HepG2 (cell line): ENCODE results near the gene OPRL1. TPM values are rescaled to one million over a fixed set of nuclear protein-coding genes. Genes with fewer than 3 reads are reported as not detected.

Experiments used
- CHD2 ChIP-seq: IDR thresholded peaks from 2 replicates; pipeline ENCODE4 v1.6.1; 2011; ENCODE audit warnings: low read depth, low read length, improper control_type of control experiment
- HNRNPLL ChIP-seq: fragments of 200-400 bp; formaldehyde crosslinking; IDR thresholded peaks from 2 replicates; pipeline ENCODE4 v1.6.1; 2017; ENCODE audit warnings: mild to moderate bottlenecking, low read depth, low read length; ENCODE audit not compliant: poor library complexity, severe bottlenecking
- POLR2AphosphoS5 ChIP-seq: IDR thresholded peaks from 2 replicates; pipeline ENCODE4 v1.6.1; 2012; ENCODE audit warnings: low read depth, low read length
- RAD21 ChIP-seq: fragments of 450-650 bp; formaldehyde crosslinking; IDR thresholded peaks from 2 replicates; pipeline ENCODE4 v1.5.0; 2020; ENCODE audit warnings: mild to moderate bottlenecking
- RBM39 ChIP-seq: fragments of 200-400 bp; formaldehyde crosslinking; IDR thresholded peaks from one replicate; pipeline ENCODE4 v1.6.1; 2018; ENCODE audit warnings: antibody characterized with exemption, mild to moderate bottlenecking, low read depth, low read length; ENCODE audit not compliant: poor library complexity, severe bottlenecking
- TARDBP ChIP-seq: sonication (generic); formaldehyde crosslinking; IDR thresholded peaks from 2 replicates; pipeline ENCODE4 v1.8.0; 2022; ENCODE audit warnings: mild to moderate bottlenecking, missing genetic modification reagents
- ZC3H13 ChIP-seq: sonication (generic); formaldehyde crosslinking; IDR thresholded peaks from 2 replicates; pipeline ENCODE4 v1.8.1; 2023; ENCODE audit warnings: mild to moderate bottlenecking, missing genetic modification reagents, moderate library complexity
- ZKSCAN1 ChIP-seq: fragments of 150-350 bp; IDR thresholded peaks from 2 replicates; pipeline ENCODE4 v1.6.1; 2014; ENCODE audit warnings: low read length
- ZNF225 ChIP-seq: sonication (generic); formaldehyde crosslinking; IDR thresholded peaks from 2 replicates; pipeline ENCODE4 v1.4.0; 2020; ENCODE audit warnings: mild to moderate bottlenecking, missing genetic modification reagents
- ZNF274 ChIP-seq: sonication (generic); formaldehyde crosslinking; IDR thresholded peaks from 2 replicates; pipeline ENCODE4 v1.5.1; 2020; ENCODE audit warnings: mild to moderate bottlenecking, missing genetic modification reagents
- ZNF317 ChIP-seq: sonication (generic); formaldehyde crosslinking; IDR thresholded peaks from 2 replicates; pipeline ENCODE4 v1.5.0; 2020; ENCODE audit warnings: mild to moderate bottlenecking, missing genetic modification reagents
- ZNF331 ChIP-seq: sonication (generic); formaldehyde crosslinking; IDR thresholded peaks from 2 replicates; pipeline ENCODE4 v1.4.0; 2020; ENCODE audit warnings: missing genetic modification reagents
- ZNF816 ChIP-seq: sonication (generic); formaldehyde crosslinking; IDR thresholded peaks from 2 replicates; pipeline ENCODE4 v1.8.0; 2022; ENCODE audit warnings: missing genetic modification reagents, mild to moderate bottlenecking, borderline replicate concordance
- ZNF879 ChIP-seq: sonication (generic); formaldehyde crosslinking; IDR thresholded peaks from 2 replicates; pipeline ENCODE4 v1.8.1; 2023; ENCODE audit warnings: missing genetic modification reagents
- polyA plus RNA-seq, 8 experiments: library from polyadenylated mRNA; depleted of rRNA in 3 of 8; stranded (reverse) in 7 of 8; unstranded in 1 of 8; fragments of >200 nt; fragmentation: Illumina TruSeq in 4 of 8; extraction: Trizol in 4 of 8; gene quantifications; 2 replicates each; pipeline versions ENCODE4 v1.2.1 to v1.2.3, GENCODE V29; 2011 to 2016; ENCODE audit warnings: low read depth in 4 of 8, missing spikeins in 1 of 8, mixed read lengths in 1 of 8; ENCODE audit not compliant: insufficient read depth in 1 of 8
- total RNA-seq, 5 experiments: library from RNA; depleted of rRNA; stranded (reverse); fragments of >200 nt; fragmentation: Illumina TruSeq; extraction: Trizol; gene quantifications; 2 replicates each; pipeline ENCODE4 v1.2.3, GENCODE V29; 2016; ENCODE audit warnings: low read depth in 1 of 5
- TF ChIP-seq, protein P1 (sequence below): sonication (generic); formaldehyde crosslinking; IDR thresholded peaks from 2 replicates; pipeline ENCODE4 v1.5.0; 2020; ENCODE audit warnings: missing genetic modification reagents
- TF ChIP-seq, protein P2 (sequence below): sonication (generic); formaldehyde crosslinking; IDR thresholded peaks from 2 replicates; pipeline ENCODE4 v1.4.0; 2020; ENCODE audit warnings: missing genetic modification reagents, borderline replicate concordance
- TF ChIP-seq, protein P3 (sequence below): sonication (generic); formaldehyde crosslinking; IDR thresholded peaks from 2 replicates; pipeline ENCODE4 v1.4.0; 2020; ENCODE audit warnings: missing genetic modification reagents, borderline replicate concordance
- TF ChIP-seq, protein P4 (sequence below): sonication (generic); formaldehyde crosslinking; IDR thresholded peaks from 2 replicates; pipeline ENCODE4 v1.4.0; 2020; ENCODE audit warnings: missing genetic modification reagents

Gene OPRL1
- total and polyA plus RNA-seq, 2 of the 13 experiments (the other 11 are each of a cell fraction or from before 2014, with no cell fraction given) = 0.35 to 0.71 TPM

DNA sequence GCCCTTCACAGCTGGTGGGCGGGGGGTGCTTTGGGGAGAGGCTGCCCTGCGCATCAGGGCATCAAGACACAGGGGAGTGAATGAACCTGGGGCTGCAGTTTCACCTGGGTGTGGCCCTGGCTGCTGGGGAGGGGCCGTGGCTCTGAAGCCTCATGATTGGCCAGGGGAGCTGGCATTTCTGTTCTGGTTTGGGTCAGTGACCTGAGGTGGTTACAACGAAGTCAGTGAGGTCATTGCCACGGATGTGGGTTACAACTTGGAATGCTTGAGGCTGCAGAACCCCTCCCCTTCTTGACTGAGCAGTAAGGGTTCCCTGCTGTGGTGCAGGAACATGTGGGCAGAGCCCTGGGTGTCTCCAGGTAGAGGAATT lies 13.9 kb upstream of the OPRL1 start (continued):
- TF ChIP-seq, protein P1, sequence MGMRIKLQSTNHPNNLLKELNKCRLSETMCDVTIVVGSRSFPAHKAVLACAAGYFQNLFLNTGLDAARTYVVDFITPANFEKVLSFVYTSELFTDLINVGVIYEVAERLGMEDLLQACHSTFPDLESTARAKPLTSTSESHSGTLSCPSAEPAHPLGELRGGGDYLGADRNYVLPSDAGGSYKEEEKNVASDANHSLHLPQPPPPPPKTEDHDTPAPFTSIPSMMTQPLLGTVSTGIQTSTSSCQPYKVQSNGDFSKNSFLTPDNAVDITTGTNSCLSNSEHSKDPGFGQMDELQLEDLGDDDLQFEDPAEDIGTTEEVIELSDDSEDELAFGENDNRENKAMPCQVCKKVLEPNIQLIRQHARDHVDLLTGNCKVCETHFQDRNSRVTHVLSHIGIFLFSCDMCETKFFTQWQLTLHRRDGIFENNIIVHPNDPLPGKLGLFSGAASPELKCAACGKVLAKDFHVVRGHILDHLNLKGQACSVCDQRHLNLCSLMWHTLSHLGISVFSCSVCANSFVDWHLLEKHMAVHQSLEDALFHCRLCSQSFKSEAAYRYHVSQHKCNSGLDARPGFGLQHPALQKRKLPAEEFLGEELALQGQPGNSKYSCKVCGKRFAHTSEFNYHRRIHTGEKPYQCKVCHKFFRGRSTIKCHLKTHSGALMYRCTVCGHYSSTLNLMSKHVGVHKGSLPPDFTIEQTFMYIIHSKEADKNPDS (CRISPR knock-in tag) = no peak
- TF ChIP-seq ZNF331 (no peak), RAD21 (CRISPR knock-in tag) (no peak), TARDBP (CRISPR knock-in tag) (no peak), RBM39 (no peak), ZC3H13 (CRISPR knock-in tag) (0 out of 2 replicates have a peak, but pooled peaks have one; percentile 40), HNRNPLL (no peak), ZNF225 (CRISPR knock-in tag) (peak; percentile 1; the same call in 1 of the 2 replicates), CHD2 (no peak), ZNF816 (CRISPR knock-in tag) (no peak), ZNF317 (CRISPR knock-in tag) (no peak), POLR2AphosphoS5 (peak; percentile 51; the same call in 1 of the 2 replicates), ZNF879 (CRISPR knock-in tag) (no peak), ZNF274 (no peak), ZKSCAN1 (no peak)
- TF ChIP-seq, protein P2, sequence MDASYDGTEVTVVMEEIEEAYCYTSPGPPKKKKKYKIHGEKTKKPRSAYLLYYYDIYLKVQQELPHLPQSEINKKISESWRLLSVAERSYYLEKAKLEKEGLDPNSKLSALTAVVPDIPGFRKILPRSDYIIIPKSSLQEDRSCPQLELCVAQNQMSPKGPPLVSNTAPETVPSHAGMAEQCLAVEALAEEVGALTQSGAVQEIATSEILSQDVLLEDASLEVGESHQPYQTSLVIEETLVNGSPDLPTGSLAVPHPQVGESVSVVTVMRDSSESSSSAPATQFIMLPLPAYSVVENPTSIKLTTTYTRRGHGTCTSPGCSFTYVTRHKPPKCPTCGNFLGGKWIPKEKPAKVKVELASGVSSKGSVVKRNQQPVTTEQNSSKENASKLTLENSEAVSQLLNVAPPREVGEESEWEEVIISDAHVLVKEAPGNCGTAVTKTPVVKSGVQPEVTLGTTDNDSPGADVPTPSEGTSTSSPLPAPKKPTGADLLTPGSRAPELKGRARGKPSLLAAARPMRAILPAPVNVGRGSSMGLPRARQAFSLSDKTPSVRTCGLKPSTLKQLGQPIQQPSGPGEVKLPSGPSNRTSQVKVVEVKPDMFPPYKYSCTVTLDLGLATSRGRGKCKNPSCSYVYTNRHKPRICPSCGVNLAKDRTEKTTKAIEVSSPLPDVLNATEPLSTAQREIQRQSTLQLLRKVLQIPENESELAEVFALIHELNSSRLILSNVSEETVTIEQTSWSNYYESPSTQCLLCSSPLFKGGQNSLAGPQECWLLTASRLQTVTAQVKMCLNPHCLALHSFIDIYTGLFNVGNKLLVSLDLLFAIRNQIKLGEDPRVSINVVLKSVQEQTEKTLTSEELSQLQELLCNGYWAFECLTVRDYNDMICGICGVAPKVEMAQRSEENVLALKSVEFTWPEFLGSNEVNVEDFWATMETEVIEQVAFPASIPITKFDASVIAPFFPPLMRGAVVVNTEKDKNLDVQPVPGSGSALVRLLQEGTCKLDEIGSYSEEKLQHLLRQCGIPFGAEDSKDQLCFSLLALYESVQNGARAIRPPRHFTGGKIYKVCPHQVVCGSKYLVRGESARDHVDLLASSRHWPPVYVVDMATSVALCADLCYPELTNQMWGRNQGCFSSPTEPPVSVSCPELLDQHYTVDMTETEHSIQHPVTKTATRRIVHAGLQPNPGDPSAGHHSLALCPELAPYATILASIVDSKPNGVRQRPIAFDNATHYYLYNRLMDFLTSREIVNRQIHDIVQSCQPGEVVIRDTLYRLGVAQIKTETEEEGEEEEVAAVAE = no peak
- TF ChIP-seq, protein P3, sequence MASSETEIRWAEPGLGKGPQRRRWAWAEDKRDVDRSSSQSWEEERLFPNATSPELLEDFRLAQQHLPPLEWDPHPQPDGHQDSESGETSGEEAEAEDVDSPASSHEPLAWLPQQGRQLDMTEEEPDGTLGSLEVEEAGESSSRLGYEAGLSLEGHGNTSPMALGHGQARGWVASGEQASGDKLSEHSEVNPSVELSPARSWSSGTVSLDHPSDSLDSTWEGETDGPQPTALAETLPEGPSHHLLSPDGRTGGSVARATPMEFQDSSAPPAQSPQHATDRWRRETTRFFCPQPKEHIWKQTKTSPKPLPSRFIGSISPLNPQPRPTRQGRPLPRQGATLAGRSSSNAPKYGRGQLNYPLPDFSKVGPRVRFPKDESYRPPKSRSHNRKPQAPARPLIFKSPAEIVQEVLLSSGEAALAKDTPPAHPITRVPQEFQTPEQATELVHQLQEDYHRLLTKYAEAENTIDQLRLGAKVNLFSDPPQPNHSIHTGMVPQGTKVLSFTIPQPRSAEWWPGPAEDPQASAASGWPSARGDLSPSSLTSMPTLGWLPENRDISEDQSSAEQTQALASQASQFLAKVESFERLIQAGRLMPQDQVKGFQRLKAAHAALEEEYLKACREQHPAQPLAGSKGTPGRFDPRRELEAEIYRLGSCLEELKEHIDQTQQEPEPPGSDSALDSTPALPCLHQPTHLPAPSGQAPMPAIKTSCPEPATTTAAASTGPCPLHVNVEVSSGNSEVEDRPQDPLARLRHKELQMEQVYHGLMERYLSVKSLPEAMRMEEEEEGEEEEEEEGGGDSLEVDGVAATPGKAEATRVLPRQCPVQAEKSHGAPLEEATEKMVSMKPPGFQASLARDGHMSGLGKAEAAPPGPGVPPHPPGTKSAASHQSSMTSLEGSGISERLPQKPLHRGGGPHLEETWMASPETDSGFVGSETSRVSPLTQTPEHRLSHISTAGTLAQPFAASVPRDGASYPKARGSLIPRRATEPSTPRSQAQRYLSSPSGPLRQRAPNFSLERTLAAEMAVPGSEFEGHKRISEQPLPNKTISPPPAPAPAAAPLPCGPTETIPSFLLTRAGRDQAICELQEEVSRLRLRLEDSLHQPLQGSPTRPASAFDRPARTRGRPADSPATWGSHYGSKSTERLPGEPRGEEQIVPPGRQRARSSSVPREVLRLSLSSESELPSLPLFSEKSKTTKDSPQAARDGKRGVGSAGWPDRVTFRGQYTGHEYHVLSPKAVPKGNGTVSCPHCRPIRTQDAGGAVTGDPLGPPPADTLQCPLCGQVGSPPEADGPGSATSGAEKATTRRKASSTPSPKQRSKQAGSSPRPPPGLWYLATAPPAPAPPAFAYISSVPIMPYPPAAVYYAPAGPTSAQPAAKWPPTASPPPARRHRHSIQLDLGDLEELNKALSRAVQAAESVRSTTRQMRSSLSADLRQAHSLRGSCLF = no peak
- TF ChIP-seq, protein P4, sequence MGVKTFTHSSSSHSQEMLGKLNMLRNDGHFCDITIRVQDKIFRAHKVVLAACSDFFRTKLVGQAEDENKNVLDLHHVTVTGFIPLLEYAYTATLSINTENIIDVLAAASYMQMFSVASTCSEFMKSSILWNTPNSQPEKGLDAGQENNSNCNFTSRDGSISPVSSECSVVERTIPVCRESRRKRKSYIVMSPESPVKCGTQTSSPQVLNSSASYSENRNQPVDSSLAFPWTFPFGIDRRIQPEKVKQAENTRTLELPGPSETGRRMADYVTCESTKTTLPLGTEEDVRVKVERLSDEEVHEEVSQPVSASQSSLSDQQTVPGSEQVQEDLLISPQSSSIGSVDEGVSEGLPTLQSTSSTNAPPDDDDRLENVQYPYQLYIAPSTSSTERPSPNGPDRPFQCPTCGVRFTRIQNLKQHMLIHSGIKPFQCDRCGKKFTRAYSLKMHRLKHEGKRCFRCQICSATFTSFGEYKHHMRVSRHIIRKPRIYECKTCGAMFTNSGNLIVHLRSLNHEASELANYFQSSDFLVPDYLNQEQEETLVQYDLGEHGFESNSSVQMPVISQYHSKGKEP = no peak
